ENCODE data around the gene BCLAF1.
"Not testable (repeated sequence)": the region's sequence is repeated elsewhere in the genome, so short reads cannot be mapped to it uniquely, and the experiment has no call there.

BCLAF1 gene

GRCh38 chr6:136249336-136249735 is 40.3 kb downstream of the BCLAF1 start:
- DNase-seq, result no peak

GRCh38 chr6:136244061-136244616 is 45.5 kb downstream of the BCLAF1 start:
- no peak for DNase-seq

GRCh38 chr6:136236466-136237293 is 53.0 kb downstream of the BCLAF1 start:
- DNase-seq, result no peak

DNA sequence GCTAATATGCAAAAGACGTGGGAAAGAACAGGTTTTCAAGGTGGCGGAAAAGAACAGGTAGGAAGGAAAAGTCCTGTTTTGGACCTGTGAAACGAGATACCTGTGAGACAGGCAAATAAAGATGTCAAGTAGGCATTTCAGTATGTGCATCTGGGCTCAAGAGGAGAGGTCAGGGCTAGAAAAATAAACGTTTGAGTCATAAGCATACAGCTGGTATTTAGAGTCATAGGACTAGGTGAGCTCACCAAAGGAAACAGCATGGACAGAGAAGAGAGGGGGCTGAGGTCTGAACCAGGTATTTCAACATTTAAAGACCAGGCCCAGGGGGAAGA is 54.4 kb downstream of the BCLAF1 start:
- no peak for DNase-seq

- DNase-seq, result no peak
Observed at GRCh38 chr6:136232701-136233100, 56.9 kb downstream of the BCLAF1 start.

DNA sequence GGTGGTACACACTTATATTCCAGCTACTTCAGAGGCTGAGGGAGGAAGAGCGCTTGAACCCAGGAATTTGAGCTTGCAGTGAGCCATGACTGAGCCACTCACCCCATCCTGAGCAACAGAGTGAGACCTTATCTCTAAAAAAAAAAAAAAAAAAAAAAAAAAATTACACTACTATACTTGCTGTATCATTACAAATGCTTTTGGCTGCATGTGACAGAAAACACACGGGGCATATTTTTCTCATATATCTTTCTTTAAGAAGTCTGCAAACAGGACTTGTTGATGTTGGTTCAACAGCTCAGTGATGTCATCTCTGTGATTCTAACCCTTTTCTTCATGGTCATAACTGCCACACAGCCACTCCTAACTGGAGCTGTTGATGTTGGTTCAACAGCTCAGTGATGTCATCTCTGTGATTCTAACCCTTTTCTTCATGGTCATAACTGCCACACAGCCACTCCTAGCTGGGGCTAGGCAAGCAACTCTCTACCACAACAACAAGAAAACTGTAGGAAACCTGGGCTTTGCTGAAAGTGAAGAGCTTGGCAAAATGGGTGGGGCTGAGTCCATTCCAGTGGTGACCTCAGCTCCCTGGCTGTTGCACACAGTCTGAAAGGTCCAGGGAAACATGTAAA is 59.3 kb downstream of the BCLAF1 start:
- no peak for DNase-seq

DNA sequence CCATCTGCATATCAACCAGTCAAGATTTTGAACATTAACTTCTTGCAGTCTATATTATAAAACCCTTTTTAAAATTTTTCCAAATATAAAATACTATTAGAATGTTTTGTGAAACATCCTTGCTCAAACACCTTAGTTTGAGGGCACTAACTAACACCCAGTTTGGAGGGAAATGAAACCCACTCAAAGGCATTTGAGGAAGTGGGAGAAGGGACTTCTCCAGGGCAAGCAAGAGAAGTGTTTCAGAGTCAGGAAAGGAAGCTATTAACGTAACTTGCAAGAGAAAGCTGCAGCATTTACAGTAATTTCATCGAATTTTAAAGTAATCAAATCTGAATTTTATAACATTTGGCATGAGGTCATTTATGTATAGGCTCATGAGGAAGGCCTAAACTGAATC is 60.8 kb downstream of the BCLAF1 start:
- no peak for DNase-seq

DNA sequence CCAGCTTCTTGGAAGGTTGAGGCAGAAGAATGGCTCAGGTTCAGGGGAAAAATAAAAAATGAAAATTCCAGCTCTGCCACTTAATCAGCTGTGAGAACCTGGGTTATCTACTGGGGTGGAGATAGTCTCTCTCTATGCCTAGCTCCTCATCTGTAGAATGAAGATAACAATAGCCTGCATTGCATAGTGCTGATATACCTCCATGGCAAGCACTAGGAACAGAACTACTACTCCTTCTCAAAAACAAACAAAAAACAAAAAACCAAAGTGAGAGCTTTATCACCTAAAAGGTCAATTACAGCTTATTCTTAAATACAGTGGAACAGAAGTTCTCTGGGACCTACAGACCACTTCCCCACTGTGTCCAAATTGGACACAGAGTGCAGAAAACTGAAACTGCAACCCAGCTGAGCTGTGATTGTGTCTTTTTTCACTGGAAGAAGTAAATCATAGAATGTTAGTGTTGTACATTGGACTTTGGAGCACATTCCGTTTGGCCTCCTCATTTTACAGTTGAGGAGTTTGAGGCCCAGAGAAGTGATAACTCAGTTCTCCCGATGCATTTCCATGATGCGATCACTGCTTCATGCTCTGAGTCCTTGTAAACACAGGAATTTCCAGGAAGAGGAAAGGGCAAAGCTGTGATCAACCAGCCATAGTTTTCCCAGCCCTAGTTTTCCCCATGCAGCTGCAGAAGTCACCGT is 62.8 kb downstream of the BCLAF1 start:
- no peak for DNase-seq

- peak; percentile 47 to 61 for DNase-seq
Observed at GRCh38 chr6:136226027-136226673, 63.5 kb downstream of the BCLAF1 start.

DNA sequence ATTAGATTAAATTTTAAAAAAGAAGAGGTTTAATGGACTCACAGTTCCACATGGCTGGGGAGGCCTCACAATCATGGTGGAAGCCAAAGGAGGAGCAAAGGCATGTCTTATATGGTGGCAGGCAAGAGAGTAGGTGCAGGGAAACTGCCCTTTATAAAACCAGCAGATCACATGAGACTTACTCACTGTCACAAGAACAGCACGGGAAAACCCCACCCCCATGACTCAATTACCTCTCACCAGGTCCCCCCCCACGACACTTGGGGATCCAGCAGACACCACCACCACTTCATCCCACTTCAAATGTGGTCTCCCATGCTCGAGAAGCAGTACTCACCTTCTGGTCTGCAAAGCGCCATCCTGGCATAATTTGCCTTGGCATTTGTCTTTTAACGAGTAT is 64.2 kb downstream of the BCLAF1 start:
- no peak for DNase-seq

- not testable (repeated sequence) for DNase-seq
Observed at GRCh38 chr6:136224974-136225373, 64.7 kb downstream of the BCLAF1 start.

DNA sequence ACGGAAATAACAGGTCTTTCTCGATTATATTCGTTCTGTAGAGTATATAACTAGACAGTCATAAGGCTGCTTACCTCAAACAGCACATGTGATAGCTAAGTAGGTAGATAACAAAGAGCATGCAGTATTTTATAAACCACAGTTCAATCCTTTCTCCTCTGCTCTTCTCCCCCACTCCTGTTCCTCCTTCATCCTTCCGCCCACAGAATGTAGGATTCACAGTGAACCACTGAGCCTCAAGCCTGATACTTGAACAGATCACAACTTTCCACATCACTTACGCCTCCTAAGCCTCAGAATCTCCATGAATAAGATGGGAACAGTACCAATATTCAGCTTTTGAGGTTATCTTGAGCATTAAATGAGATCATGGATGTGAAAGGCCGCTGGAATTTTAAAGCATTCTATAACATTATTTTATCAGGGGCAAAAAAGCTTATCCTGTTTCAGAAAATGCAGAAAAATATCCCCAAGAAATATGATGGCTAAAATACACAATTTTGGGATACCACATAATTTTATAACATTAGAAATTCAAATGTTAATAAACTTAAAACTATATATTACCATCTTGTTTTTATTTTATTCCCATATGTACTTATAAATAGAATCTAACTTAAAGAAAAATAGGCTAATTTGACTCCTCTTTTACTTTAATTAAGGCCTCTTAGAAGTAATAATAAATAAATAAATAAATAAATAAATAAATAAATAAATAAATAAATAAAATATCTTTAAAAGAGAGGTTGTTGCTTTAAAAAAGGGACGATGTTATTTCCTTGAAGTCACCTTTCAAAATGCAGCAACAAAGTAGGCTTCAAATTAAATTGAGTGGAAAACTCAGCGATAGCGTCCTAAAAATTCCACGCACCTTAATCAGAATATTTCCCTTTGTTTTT is 72.9 kb downstream of the BCLAF1 start:
- DNase-seq, result no peak

- DNase-seq, result no peak
Observed at GRCh38 chr6:136213853-136214252, 75.8 kb downstream of the BCLAF1 start.

DNA sequence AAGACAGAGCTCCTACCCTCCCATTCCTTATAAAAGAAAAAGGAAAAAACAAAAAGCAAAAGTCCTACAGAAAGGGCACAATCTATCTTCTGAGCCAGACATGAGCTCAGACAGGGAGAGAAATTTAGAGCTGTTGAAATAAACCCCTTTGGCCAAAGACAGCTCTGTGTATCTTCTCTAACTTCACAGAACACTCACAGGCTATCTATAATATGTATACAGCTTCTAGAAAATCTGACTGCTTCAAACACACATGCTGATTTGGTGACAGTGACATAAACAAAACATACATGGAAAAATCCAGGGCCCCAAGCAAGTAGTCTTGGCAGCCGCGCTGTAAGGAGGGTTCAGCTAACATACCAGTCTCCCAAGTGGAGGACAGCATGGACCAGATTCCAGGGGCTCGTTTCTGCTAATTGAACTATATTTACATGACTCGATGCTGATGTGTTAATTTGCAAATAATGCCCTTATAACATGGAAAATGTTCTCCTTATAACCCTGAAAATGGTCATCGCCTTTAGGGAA is 76.6 kb downstream of the BCLAF1 start:
- no peak for DNase-seq

DNA sequence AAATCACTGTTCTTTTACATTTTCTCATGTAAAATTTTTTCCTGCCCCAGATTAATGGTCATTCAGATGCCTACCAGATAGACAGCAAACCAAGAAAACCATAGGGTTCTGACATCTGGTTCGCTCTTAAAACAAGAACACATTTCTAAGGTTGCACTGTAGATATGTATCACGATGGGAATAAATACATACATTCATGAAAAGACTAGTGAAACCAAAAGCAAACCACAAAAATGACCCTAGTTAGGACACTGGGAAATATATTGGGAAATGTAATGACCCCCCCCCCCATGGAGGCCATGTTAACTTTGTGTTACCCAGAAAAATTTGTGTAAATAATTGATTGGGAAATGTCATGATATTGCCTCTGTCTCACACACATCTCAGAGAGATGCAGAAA is 77.0 kb downstream of the BCLAF1 start:
- no peak for DNase-seq

DNA sequence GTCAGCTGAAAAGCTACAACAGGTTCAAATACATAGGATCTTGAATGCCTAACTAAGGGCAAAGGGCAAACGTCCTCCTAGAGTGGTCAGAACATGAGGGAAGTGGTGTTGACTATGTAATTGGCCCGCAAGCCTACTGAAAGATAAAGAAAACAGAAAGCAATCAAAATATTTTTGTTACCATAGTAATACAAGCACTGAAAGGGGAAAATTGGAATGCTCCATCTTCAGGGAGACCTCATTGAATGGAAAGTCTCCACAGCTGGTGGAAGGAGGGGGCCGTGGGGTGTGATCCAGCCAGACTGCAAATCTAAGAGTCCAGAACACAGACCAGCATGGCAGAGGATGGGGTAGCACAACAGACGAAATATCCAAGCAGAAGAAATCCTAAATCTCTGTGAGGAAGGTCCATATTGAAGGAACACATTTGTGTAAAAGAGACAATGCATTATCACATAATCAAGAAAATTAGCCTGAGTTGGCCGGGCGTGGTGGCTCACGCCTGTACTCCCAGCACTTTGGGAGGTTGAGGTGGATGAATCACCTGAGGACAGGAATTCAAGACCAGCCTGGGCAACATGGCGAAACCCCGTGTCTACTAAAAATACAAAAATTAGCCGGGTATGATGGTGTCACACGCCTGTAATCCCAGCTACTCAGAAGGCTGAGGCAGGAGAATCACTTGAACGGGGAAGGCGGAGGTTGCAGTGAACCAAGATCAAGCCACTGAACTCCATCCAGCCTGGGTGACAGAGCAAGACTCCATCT is 79.1 kb downstream of the BCLAF1 start:
- DNase-seq, result no peak

- DNase-seq, result no peak
Observed at GRCh38 chr6:136209496-136209895, 80.2 kb downstream of the BCLAF1 start.

GRCh38 chr6:136208783-136209182 is 80.9 kb downstream of the BCLAF1 start:
- no peak for DNase-seq
